Measurements from ENCODE around the gene UNK.

GRCh38 chr17:75758131-75758905, 26.3 kb upstream of the UNK start:
- TF ChIP-seq BRF2 (IDR thresholded peaks at IDR 0.05; ENCODE audit: borderline replicate concordance, insufficient read depth, insufficient read length), result no peak
- TF ChIP-seq HCFC1 (IDR thresholded peaks at IDR 0.05; ENCODE audit: low read depth, low read length), result no peak
- no peak for TF ChIP-seq CREB1 (IDR thresholded peaks at IDR 0.05)
- no peak for TF ChIP-seq CREB1 (CRISPR knock-in tag; IDR thresholded peaks at IDR 0.05)
- TF ChIP-seq SP1 (CRISPR knock-in tag; IDR thresholded peaks at IDR 0.05), result no peak
- no peak for TF ChIP-seq BRD4 (IDR thresholded peaks at IDR 0.05)
- no peak for TF ChIP-seq ETV6 (IDR thresholded peaks at IDR 0.05; ENCODE audit: borderline replicate concordance in 1 of 2, low read depth in 2 of 2, low read length in 1 of 2)
- TF ChIP-seq ETV6 (CRISPR knock-in tag; IDR thresholded peaks at IDR 0.05; ENCODE audit: borderline replicate concordance), result no peak
